H9 (cell line): Measurements from ENCODE around the gene CTU1. TPM values are rescaled to one million over a fixed set of nuclear protein-coding genes. Genes with fewer than 3 reads are reported as not detected.

Experiments used
- DNase-seq: peaks from one replicate; pipeline ENCODE4 v3.0.0-alpha.2; 2017
- H2AFZ ChIP-seq: one replicate; pipeline ENCODE4 v1.6.1; 2013; ENCODE audit warnings: mild to moderate bottlenecking, low read length, control low read depth, moderate library complexity
- H2AK5ac ChIP-seq: 2 replicates; pipeline ENCODE4 v1.6.1; 2013; ENCODE audit warnings: low read length, control low read depth, mixed read lengths; ENCODE audit not compliant: insufficient read length
- H2BK120ac ChIP-seq: one replicate; pipeline ENCODE4 v1.6.1; 2013; ENCODE audit warnings: low read depth, mild to moderate bottlenecking, low read length, control low read depth, inconsistent platforms; ENCODE audit not compliant: poor library complexity, severe bottlenecking
- H2BK12ac ChIP-seq: 2 replicates; pipeline ENCODE4 v1.6.1; 2013; ENCODE audit warnings: low read length, control low read depth, mixed read lengths, low read depth; ENCODE audit not compliant: insufficient read length
- H2BK15ac ChIP-seq: 2 replicates; pipeline ENCODE4 v1.6.1; 2013; ENCODE audit warnings: low read depth, low read length, control low read depth
- H2BK20ac ChIP-seq: one replicate; pipeline ENCODE4 v1.6.1; 2013; ENCODE audit warnings: low read depth, mild to moderate bottlenecking, low read length, control low read depth, inconsistent platforms; ENCODE audit not compliant: poor library complexity, severe bottlenecking
- H2BK5ac ChIP-seq: 2 replicates; pipeline ENCODE4 v1.6.1; 2013; ENCODE audit warnings: low read length, control low read depth, mixed read lengths; ENCODE audit not compliant: insufficient read length
- H3K14ac ChIP-seq: 2 replicates; pipeline ENCODE4 v1.6.1; 2013; ENCODE audit warnings: low read length, control low read depth; ENCODE audit not compliant: insufficient read depth
- H3K18ac ChIP-seq: 2 replicates; pipeline ENCODE4 v1.6.1; 2013; ENCODE audit warnings: low read depth, mild to moderate bottlenecking, mixed read lengths, low read length, control low read depth; ENCODE audit not compliant: insufficient read length
- H3K23ac ChIP-seq: 2 replicates; pipeline ENCODE4 v1.6.1; 2013; ENCODE audit warnings: low read length, control low read depth, mixed read lengths, low read depth; ENCODE audit not compliant: insufficient read length
- H3K23me2 ChIP-seq: 2 replicates; pipeline ENCODE4 v1.6.1; 2013; ENCODE audit warnings: low read depth, mild to moderate bottlenecking, mixed read lengths, low read length, control low read depth; ENCODE audit not compliant: insufficient read length, poor library complexity, severe bottlenecking
- H3K27ac ChIP-seq: 2 replicates; pipeline ENCODE4 v1.5.1; 2013; ENCODE audit warnings: low read length, control low read depth, mixed read lengths, low read depth; ENCODE audit not compliant: insufficient read length
- H3K27me3 ChIP-seq: 2 replicates; pipeline ENCODE4 v1.6.1; 2013; ENCODE audit warnings: low read length, control low read depth, inconsistent platforms; ENCODE audit not compliant: insufficient read depth
- H3K4ac ChIP-seq: 2 replicates; pipeline ENCODE4 v1.6.1; 2013; ENCODE audit warnings: low read depth, mild to moderate bottlenecking, control low read depth, inconsistent platforms, low read length, moderate library complexity
- H3K4me1 ChIP-seq: 2 replicates; pipeline ENCODE4 v1.6.1; 2013; ENCODE audit warnings: low read length, control low read depth, inconsistent platforms; ENCODE audit not compliant: insufficient read depth
- H3K4me2 ChIP-seq: 2 replicates; pipeline ENCODE4 v1.6.1; 2013; ENCODE audit warnings: low read length, control low read depth, mixed read lengths; ENCODE audit not compliant: insufficient read length, insufficient read depth
- H3K56ac ChIP-seq: 2 replicates; pipeline ENCODE4 v1.6.1; 2013; ENCODE audit warnings: low read depth, mild to moderate bottlenecking, mixed read lengths, low read length, control low read depth; ENCODE audit not compliant: insufficient read length
- H3K79me1 ChIP-seq: 2 replicates; pipeline ENCODE4 v1.6.1; 2013; ENCODE audit warnings: low read depth, mild to moderate bottlenecking, moderate library complexity, low read length, control low read depth, inconsistent platforms; ENCODE audit not compliant: insufficient read depth, poor library complexity, severe bottlenecking
- H3K79me2 ChIP-seq: 2 replicates; pipeline ENCODE4 v1.6.1; 2013; ENCODE audit warnings: low read length, control low read depth, inconsistent platforms; ENCODE audit not compliant: insufficient read depth
- H3K9ac ChIP-seq: 2 replicates; pipeline ENCODE4 v1.6.1; 2013; ENCODE audit warnings: low read length, control low read depth, mixed read lengths; ENCODE audit not compliant: insufficient read length; ENCODE audit errors: extremely low read depth
- H3K9me3 ChIP-seq: one replicate; pipeline ENCODE4 v1.6.1; 2013; ENCODE audit warnings: low read depth, low read length, inconsistent platforms; ENCODE audit not compliant: control insufficient read depth
- H3T11ph ChIP-seq: one replicate; pipeline ENCODE4 v1.6.1; 2013; ENCODE audit warnings: mild to moderate bottlenecking, low read length, control low read depth, inconsistent platforms
- H4K20me1 ChIP-seq: one replicate; pipeline ENCODE4 v1.6.1; 2013; ENCODE audit not compliant: control insufficient read depth, insufficient read length, insufficient read depth
- H4K5ac ChIP-seq: 2 replicates; pipeline ENCODE4 v1.6.1; 2013; ENCODE audit warnings: low read depth, mild to moderate bottlenecking, mixed read lengths, low read length, control low read depth; ENCODE audit not compliant: insufficient read length
- H4K8ac ChIP-seq: replicated peaks from 2 replicates; pipeline ENCODE4 v1.6.1; 2013; ENCODE audit warnings: low read length, control low read depth, mixed read lengths, low read depth; ENCODE audit not compliant: insufficient read length
- H4K91ac ChIP-seq: 2 replicates; pipeline ENCODE4 v1.6.1; 2013; ENCODE audit warnings: low read depth, mild to moderate bottlenecking, moderate library complexity, mixed read lengths, low read length, control low read depth; ENCODE audit not compliant: insufficient read length
- H3K27ac Mint-ChIP-seq, 3 experiments: 2 replicates in 2 of 3; 3 replicates in 1 of 3; pipeline ENCODE4 v1.8.0; 2020 to 2021; ENCODE audit warnings: mixed read lengths in 3 of 3, mild to moderate bottlenecking in 1 of 3, moderate library complexity in 1 of 3
- H3K27me3 Mint-ChIP-seq: 2 replicates; pipeline ENCODE4 v1.8.0; 2021; ENCODE audit warnings: low read depth, mild to moderate bottlenecking, moderate library complexity, mixed read lengths
- H3K36me3 Mint-ChIP-seq, 3 experiments: 2 replicates in 2 of 3; 3 replicates in 1 of 3; pipeline ENCODE4 v1.8.0; 2020 to 2021; ENCODE audit warnings: low read depth in 3 of 3, mixed read lengths in 3 of 3; ENCODE audit not compliant: insufficient read depth in 1 of 3
- H3K4me1 Mint-ChIP-seq, 2 experiments: 2 replicates each; pipeline ENCODE4 v1.8.0; 2020; ENCODE audit warnings: mixed read lengths in 2 of 2
- H3K4me3 Mint-ChIP-seq, 2 experiments: 2 replicates in 1 of 2; 3 replicates in 1 of 2; pipeline ENCODE4 v1.8.0; 2020 to 2021; ENCODE audit warnings: mild to moderate bottlenecking in 2 of 2, mixed read lengths in 2 of 2, moderate library complexity in 1 of 2
- H3K9me3 Mint-ChIP-seq, 2 experiments: 2 replicates in 1 of 2; 3 replicates in 1 of 2; pipeline ENCODE4 v1.8.0; 2020; ENCODE audit warnings: mild to moderate bottlenecking in 2 of 2, mixed read lengths in 2 of 2, moderate library complexity in 1 of 2
- WGBS: extraction: QIAGEN DNeasy Blood & Tissue Kit; methylation state at CpG from one replicate; pipeline ENCODE4 v1.1.7; 2013; ENCODE audit warnings: missing lambda C conversion rate, low lambda C conversion rate, mixed read lengths; ENCODE audit not compliant: insufficient read length; ENCODE audit errors: extremely low coverage; 5-methylcytosine and 5-hydroxymethylcytosine counted together
- total RNA-seq: library from RNA; stranded (reverse); gene quantifications from 2 replicates; pipeline ENCODE4 v1.2.1, GENCODE V29; 2021
- TF ChIP-seq, protein P1 (sequence below): fragments of 200-600 bp; sonication (generic); conservative IDR thresholded peaks from 3 replicates; pipeline ENCODE4 v1.8.0; 2021; ENCODE audit warnings: antibody characterized with exemption, mild to moderate bottlenecking

CTU1 gene
- total RNA-seq, 1 experiment from 2014 or later = 8.8 TPM

DNA sequence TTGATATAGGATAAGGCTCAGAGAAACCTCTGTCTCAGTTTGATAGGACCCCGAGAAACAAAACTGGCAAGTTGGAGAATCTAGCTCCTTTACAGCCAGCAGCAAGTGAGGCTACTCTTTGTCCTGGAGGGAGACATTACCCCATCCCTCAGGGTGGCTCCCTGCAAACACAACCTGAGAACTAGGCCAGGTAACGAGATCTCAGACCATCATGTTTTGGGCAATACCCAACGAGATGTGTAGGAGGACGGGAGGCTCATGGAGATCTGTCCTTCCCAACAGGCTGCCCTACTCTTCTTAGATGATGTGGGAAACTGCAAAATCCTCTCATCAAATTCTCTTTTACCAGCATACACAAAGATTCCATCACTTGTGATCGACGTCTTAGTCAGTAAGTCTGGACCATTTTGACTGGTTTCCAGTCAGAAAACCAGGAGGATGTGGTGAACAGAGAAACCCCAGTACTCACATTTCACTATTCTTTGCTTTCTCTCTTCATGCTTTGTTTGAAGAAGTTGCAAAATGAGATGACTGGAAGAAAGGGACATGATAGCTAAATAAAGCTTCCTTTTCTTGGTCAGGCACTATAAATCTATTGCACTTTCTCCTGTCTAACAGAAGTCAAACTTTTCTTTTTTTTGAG, 6.0 kb upstream of the CTU1 start:
- H3K56ac ChIP-seq = no peak overlapping the region
- no peak for DNase-seq
- no peak overlapping the region for H3K4me3 Mint-ChIP-seq
- TF ChIP-seq, protein P1, sequence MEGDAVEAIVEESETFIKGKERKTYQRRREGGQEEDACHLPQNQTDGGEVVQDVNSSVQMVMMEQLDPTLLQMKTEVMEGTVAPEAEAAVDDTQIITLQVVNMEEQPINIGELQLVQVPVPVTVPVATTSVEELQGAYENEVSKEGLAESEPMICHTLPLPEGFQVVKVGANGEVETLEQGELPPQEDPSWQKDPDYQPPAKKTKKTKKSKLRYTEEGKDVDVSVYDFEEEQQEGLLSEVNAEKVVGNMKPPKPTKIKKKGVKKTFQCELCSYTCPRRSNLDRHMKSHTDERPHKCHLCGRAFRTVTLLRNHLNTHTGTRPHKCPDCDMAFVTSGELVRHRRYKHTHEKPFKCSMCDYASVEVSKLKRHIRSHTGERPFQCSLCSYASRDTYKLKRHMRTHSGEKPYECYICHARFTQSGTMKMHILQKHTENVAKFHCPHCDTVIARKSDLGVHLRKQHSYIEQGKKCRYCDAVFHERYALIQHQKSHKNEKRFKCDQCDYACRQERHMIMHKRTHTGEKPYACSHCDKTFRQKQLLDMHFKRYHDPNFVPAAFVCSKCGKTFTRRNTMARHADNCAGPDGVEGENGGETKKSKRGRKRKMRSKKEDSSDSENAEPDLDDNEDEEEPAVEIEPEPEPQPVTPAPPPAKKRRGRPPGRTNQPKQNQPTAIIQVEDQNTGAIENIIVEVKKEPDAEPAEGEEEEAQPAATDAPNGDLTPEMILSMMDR = no peak
- no peak overlapping the region for H2BK12ac ChIP-seq
- H3K27ac ChIP-seq = no peak overlapping the region
- no peaks in the 10 kb centered on the region for H3K79me1 ChIP-seq
- no peaks in the 10 kb centered on the region for H3K9me3 Mint-ChIP-seq
- no peaks in the 10 kb centered on the region for H3K36me3 Mint-ChIP-seq
- no peak overlapping the region for H2AK5ac ChIP-seq
- no peak overlapping the region for H3K18ac ChIP-seq
- no peak overlapping the region for H2BK5ac ChIP-seq
- H2AFZ ChIP-seq = no peak overlapping the region
- no peak overlapping the region for H3K14ac ChIP-seq
- H4K5ac ChIP-seq = no peak overlapping the region
- no peak overlapping the region for H3T11ph ChIP-seq
- H3K4me2 ChIP-seq = no peak overlapping the region
- H3K4me1 Mint-ChIP-seq = peaks cover 3 to 4% of the 10 kb centered on the region in 2 experiments; a peak in 3 of 4 replicates
- H3K79me2 ChIP-seq = no peaks in the 10 kb centered on the region
- no peak overlapping the region for H3K27ac Mint-ChIP-seq
- H4K8ac ChIP-seq = no peak overlapping the region
- no peaks in the 10 kb centered on the region for H4K20me1 ChIP-seq
- H3K27me3 Mint-ChIP-seq = peaks cover 42% of the 10 kb centered on the region
- H4K91ac ChIP-seq = no peak overlapping the region
- H2BK20ac ChIP-seq = no peak overlapping the region
- no peak overlapping the region for H3K4ac ChIP-seq
- no peaks in the 10 kb centered on the region for H3K4me1 ChIP-seq
- no peak overlapping the region for H2BK120ac ChIP-seq
- H3K27me3 ChIP-seq = no peaks in the 10 kb centered on the region
- no peaks in the 10 kb centered on the region for H3K9me3 ChIP-seq
- H3K9ac ChIP-seq = no peak overlapping the region
- no peak overlapping the region for H3K23ac ChIP-seq
- H3K23me2 ChIP-seq = no peaks in the 10 kb centered on the region
- no CpG with 5 or more reads among the region's 6 CpGs for WGBS
- no peak overlapping the region for H2BK15ac ChIP-seq
